Activated CD4-positive, alpha-beta T cell treated with anti-CD3 and anti-CD28 coated beads for 36 hours (primary cell): Measurements from ENCODE around the gene GNAL. TPM values are rescaled to one million over a fixed set of nuclear protein-coding genes. Genes with fewer than 3 reads are reported as not detected.

Source experiments
- ATAC-seq: fragments of 200-7000 bp; cut with Tn5 transposase; one replicate; pipeline ENCODE4 v1.10.0; 2021; ENCODE audit warnings: mild to moderate bottlenecking, moderate library complexity
- CTCF ChIA-PET: fragments of 350-600 bp; sonication (Branson Sonifier 250); formaldehyde crosslinking; loops from one replicate; lab custom pipeline; 2021; ENCODE audit warnings: antibody characterized with exemption; lab: Charles Lee
- POLR2A ChIA-PET: fragments of 350-600 bp; sonication (Branson Sonifier 250); formaldehyde crosslinking; loops from one replicate; lab custom pipeline; 2021; ENCODE audit warnings: antibody characterized with exemption, inconsistent platforms; lab: Charles Lee
- DNase-seq: peaks from one replicate; pipeline ENCODE4 v3.0.0-alpha.2; 2020
- H3K27ac Mint-ChIP-seq: one replicate; pipeline ENCODE4 v1.8.0; 2021; ENCODE audit warnings: mixed read lengths
- H3K27me3 Mint-ChIP-seq: one replicate; pipeline ENCODE4 v1.8.0; 2021; ENCODE audit warnings: mixed read lengths
- H3K36me3 Mint-ChIP-seq: one replicate; pipeline ENCODE4 v1.8.0; 2021; ENCODE audit warnings: low read depth, mixed read lengths
- H3K4me1 Mint-ChIP-seq: one replicate; pipeline ENCODE4 v1.8.0; 2021; ENCODE audit warnings: mixed read lengths
- H3K4me3 Mint-ChIP-seq: one replicate; pipeline ENCODE4 v1.8.0; 2021; ENCODE audit warnings: mild to moderate bottlenecking, moderate library complexity, mixed read lengths
- H3K9me3 Mint-ChIP-seq: one replicate; pipeline ENCODE4 v1.8.0; 2021; ENCODE audit warnings: low read depth, mixed read lengths
- intact Hi-C, 2 experiments: fragments of 100-400 bp; cut with DNase I in 1 of 2; cut with micrococcal nuclease in 1 of 2; formaldehyde crosslinking; loops; one replicate each; pipeline versions ENCODE4 v1.14.2 to v1.15.1; 2022 to 2024; cut with DNase I, micrococcal nuclease
- total RNA-seq, 2 experiments: library from RNA; stranded (reverse); gene quantifications; one replicate each; pipeline ENCODE4 v1.2.3, GENCODE V29; 2021

The GNAL gene
- total RNA-seq, 2 experiments from 2014 or later: 0.07 to 0.21 TPM

DNA sequence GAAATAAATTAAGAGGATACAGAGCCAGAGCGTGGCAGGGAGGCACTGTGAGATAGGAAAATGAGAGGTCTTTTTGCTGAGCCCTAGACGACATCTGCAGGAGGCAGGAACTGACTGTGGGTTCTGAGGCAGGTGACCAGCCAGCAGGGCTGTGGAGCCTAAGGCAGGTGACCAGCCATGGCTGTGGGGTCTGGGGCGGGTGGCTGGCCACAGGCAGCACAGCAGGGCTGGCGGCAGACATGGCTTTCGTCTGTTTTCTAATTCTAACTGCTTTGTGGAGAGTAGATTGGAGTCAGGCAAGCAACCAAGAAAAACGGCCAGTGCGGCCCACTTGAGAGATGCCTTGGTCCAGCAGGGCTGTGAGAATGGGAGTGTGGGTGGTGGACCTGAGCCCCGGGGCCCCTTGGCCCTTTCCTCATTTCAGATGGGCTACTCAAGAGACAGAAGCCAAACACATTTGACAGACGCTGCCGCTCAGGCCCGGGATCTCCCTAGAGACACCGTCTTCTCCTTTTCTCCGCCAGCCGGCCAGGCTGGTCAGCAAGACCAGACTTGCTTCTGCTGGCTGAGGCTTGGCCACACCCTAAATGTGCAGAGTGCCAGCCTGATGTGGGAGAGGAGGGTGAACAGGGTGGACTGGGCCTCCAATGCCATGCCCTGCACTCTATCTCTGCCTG lies 19.7 kb upstream of the GNAL start:
- POLR2A ChIA-PET: no interaction called here
- Mint-ChIP-seq H3K9me3 (no peaks in the 10 kb centered on the region), H3K36me3 (no peaks in the 10 kb centered on the region), H3K27ac (no peak overlapping the region), H3K4me3 (no peak overlapping the region), H3K4me1 (no peaks in the 10 kb centered on the region), H3K27me3 (peaks cover 6% of the 10 kb centered on the region)
- intact Hi-C loops: no loop called here
- DNase-seq (no peak), ATAC-seq (no peak)
- CTCF ChIA-PET: interaction anchor here (0.9 kb wide), 1 partner anchor 10 kb away, joined by 6 read pairs; no protein-coding TSS in a partner anchor

DNA sequence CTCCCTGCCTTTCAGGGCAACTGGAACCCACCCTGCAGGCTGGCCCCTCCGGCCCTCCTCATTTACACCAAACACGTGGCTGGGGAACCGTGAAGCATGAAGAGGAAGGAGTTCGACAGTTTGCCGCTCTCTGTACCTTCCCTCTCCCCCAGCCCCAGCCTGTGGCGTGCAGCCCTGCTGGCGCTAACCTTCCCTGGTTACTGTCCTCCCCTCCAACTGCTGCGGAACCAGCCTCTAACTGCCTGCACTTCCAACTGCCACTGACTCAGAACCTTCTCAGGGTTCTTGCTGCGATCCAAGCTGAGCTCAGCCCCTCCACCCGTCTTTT lies 19.2 kb upstream of the GNAL start:
- POLR2A ChIA-PET: no interaction called here
- no peak overlapping the region for H3K27ac Mint-ChIP-seq
- no peak overlapping the region for H3K4me3 Mint-ChIP-seq

DNA sequence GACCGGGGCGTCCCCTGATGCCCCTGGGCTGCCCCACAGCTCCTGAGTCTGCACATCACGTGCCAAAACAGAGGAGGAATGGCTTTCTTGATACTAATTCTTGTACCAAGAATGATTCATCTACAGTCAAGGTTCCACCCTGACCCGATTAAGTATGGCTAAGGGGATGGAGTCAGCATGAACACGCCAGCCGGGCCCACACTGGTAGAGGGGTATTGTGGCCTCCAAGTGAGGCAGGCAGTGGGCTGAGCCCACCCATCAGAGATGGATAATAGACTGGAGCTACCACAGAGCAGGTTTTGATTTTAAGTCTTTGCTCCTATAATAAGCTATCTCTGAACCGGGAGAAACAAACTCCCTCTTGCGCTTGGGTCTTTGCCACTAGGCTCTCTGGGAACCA lies 17.9 kb upstream of the GNAL start:
- no peaks in the 10 kb centered on the region for H3K36me3 Mint-ChIP-seq
- H3K4me3 Mint-ChIP-seq: no peak overlapping the region
- H3K9me3 Mint-ChIP-seq: no peaks in the 10 kb centered on the region
- no peaks in the 10 kb centered on the region for H3K4me1 Mint-ChIP-seq
- peaks cover 10% of the 10 kb centered on the region for H3K27me3 Mint-ChIP-seq
- intact Hi-C loops: no loop called here
- ATAC-seq (no peak), DNase-seq (no peak)
- POLR2A ChIA-PET: no interaction called here
- CTCF ChIA-PET: no interaction called here
- H3K27ac Mint-ChIP-seq: no peak overlapping the region

More for the DNA sequence above, 19.2 kb upstream of the GNAL start:
- H3K36me3 Mint-ChIP-seq: no peaks in the 10 kb centered on the region
- intact Hi-C loops: no loop called here
- H3K9me3 Mint-ChIP-seq: no peaks in the 10 kb centered on the region
- DNase-seq (no peak), ATAC-seq (no peak)
- CTCF ChIA-PET: interaction anchor here (0.9 kb wide), 1 partner anchor 10 kb away, joined by 6 read pairs; no protein-coding TSS in a partner anchor
- no peaks in the 10 kb centered on the region for H3K4me1 Mint-ChIP-seq
- peaks cover 9% of the 10 kb centered on the region for H3K27me3 Mint-ChIP-seq

DNA sequence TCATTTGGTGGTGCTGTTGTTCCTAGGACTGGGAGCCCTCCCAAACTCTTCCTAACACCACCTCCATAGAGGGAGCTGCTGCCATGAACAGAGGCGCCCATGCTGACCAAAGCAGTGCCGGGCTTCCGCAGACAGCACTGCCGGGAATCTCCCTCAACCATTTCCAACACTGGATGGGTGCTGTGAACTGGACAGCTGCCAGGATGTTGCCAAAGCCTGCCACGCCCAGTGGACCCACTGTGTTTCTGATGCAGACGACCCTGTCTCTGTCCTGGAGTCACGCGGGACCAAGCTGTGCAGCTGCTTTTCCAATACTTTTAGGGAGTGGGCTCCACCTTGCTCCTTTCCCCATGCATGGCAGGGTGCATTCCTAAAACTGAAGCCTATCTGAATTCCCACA lies 16.9 kb upstream of the GNAL start:
- no peak for ATAC-seq
- Mint-ChIP-seq H3K27ac (no peak overlapping the region), H3K4me3 (no peak overlapping the region), H3K4me1 (no peaks in the 10 kb centered on the region), H3K36me3 (no peaks in the 10 kb centered on the region), H3K27me3 (peaks cover 13% of the 10 kb centered on the region), H3K9me3 (no peaks in the 10 kb centered on the region)
- ChIA-PET CTCF (interaction anchor here (0.6 kb wide), 1 partner anchor 81 kb away, joined by 3 read pairs; no protein-coding TSS in a partner anchor), POLR2A (no interaction called here)
- intact Hi-C loops: no loop called here
- DNase-seq: no peak

DNA sequence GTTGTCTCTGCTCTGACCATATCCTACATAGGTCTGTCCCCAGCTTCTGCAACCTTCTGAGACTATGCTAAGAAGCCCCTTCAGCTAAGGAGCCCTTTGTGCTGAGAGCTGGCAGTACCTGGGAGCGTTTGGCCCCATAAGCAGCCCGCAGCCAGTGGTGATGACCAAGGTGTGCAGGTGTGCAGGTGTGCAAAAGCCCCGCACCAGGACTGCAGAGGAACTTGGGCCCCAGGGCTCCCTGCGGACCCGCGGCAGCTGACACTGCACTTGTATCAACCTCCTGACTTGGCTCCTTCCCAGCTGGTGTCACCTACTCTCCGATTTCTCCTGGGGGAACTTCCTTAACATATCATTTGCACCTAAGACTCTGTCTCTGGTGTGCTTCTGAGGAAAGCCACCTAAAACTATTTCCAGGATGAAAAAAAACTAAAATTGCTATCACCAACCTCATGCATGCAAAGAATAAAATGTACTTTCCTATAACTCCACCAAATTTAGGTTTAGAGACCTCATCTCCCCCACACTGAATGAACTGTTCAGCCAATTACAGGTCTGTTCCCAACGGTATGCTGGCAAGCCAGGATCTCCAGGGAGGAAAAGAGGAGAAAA lies 16.1 kb upstream of the GNAL start:
- no peak for DNase-seq
- intact Hi-C loops: no loop called here
- no peaks in the 10 kb centered on the region for H3K36me3 Mint-ChIP-seq
- ChIA-PET POLR2A (no interaction called here), CTCF (interaction anchor here (0.6 kb wide), 2 partner anchors 12 to 80 kb away, joined by 3 read pairs; no protein-coding TSS in a partner anchor)
- H3K4me1 Mint-ChIP-seq: no peaks in the 10 kb centered on the region
- ATAC-seq: no peak
- H3K4me3 Mint-ChIP-seq: no peak overlapping the region
- H3K9me3 Mint-ChIP-seq: no peaks in the 10 kb centered on the region
- no peak overlapping the region for H3K27ac Mint-ChIP-seq
- peaks cover 18% of the 10 kb centered on the region for H3K27me3 Mint-ChIP-seq

DNA sequence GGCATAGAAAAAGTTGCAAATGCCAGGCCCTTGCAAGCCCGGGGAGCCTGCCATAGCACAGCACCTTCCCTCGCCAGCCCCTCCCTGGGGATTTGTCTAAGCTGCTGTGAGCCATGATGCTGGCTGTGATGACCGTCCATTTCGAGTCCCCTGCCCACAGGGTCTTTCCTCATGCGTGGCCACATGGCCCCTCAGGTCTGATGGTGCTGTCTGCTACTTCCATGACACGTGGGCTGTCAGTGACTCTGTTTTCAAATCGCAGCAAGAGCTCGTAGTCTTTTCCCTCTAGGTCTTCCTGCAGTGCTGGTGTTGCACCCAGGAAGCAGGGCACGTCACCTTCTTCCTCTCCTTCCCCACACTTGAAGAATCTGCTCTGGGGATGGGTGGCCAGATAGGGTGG lies 15.5 kb upstream of the GNAL start:
- CTCF ChIA-PET: interaction anchor here (0.6 kb wide), 1 partner anchor 12 kb away, joined by 3 read pairs; no protein-coding TSS in a partner anchor

DNA sequence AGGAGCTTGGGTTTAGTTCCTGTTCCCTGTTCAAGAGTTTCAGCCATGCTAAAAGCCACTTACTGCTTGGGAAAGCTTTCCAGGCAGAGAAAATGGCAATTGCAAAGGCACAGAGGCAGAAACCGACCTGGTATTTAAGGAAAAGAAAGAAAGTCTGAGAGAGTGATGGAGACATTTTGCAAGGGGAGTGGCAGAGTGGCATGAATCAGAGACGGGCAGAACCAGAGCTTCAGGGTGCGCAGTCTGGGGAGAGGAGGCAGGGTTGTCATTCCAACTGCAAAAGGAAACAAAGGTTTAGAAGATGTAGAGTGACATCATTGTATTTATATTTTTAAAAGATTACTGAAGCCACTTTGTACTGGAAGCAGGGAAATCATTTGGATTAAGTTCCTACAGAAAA lies 14.9 kb upstream of the GNAL start:
- Mint-ChIP-seq H3K4me3 (no peak overlapping the region), H3K27ac (no peak overlapping the region), H3K36me3 (no peaks in the 10 kb centered on the region), H3K9me3 (no peaks in the 10 kb centered on the region), H3K27me3 (peaks cover 25% of the 10 kb centered on the region), H3K4me1 (no peaks in the 10 kb centered on the region)
- ATAC-seq: no peak
- intact Hi-C loops: no loop called here
- ChIA-PET POLR2A (no interaction called here), CTCF (no interaction called here)
- DNase-seq: no peak

More for the DNA sequence above, 15.5 kb upstream of the GNAL start:
- POLR2A ChIA-PET: no interaction called here
- H3K4me3 Mint-ChIP-seq: no peak overlapping the region
- intact Hi-C loops: no loop called here
- H3K9me3 Mint-ChIP-seq: no peaks in the 10 kb centered on the region
- H3K27me3 Mint-ChIP-seq: peaks cover 20% of the 10 kb centered on the region
- no peak for ATAC-seq
- H3K27ac Mint-ChIP-seq: no peak overlapping the region
- DNase-seq: no peak
- no peaks in the 10 kb centered on the region for H3K4me1 Mint-ChIP-seq
- no peaks in the 10 kb centered on the region for H3K36me3 Mint-ChIP-seq

DNA sequence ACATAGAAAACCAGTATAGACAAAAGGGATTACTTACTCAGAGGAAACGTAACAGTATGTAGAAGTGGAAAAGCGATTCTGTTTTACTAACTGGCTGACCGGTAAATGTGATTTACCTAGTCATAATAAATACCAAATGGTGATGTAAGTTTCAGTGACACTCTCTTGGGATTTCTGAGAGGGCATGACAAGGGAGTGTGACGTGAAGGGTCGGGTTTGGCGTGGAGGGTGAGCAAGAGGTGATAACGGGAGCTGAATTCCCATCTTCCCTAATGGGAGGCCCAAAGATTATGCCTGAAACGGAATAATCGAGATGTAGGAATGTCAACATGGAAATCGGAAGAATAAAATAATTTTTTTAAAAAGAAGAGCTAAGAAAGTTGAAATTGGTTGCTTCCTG lies 12.7 kb upstream of the GNAL start:
- no peaks in the 10 kb centered on the region for H3K36me3 Mint-ChIP-seq
- ChIA-PET POLR2A (no interaction called here), CTCF (no interaction called here)
- peaks cover 29% of the 10 kb centered on the region for H3K27me3 Mint-ChIP-seq
- H3K4me1 Mint-ChIP-seq: no peaks in the 10 kb centered on the region
- intact Hi-C loops: no loop called here
- no peak for DNase-seq
- H3K4me3 Mint-ChIP-seq: no peak overlapping the region
- no peak for ATAC-seq
- no peak overlapping the region for H3K27ac Mint-ChIP-seq
- H3K9me3 Mint-ChIP-seq: no peaks in the 10 kb centered on the region

DNA sequence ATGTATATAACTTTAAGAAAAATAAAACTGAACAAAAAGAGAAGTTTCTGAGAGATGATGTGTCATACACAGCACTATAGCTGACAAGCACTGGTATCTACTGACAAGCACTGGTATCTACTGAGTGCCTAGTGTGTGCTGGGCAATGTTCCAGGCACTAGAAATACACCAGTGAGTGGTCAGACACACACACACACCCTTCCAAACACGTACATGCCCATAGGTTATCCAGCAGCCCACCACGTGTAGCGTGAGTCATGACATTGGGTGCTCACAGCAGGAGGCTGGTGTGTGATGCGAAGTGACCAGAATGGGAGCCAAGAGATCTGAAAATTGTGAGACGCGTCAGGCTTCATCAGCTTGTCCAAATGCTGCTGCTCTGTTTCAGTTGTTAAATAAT lies 12.2 kb upstream of the GNAL start:
- intact Hi-C loops: no loop called here
- Mint-ChIP-seq H3K36me3 (no peaks in the 10 kb centered on the region), H3K9me3 (no peaks in the 10 kb centered on the region), H3K4me3 (no peak overlapping the region), H3K27ac (no peak overlapping the region), H3K4me1 (no peaks in the 10 kb centered on the region), H3K27me3 (peaks cover 29% of the 10 kb centered on the region)
- ChIA-PET CTCF (interaction anchor here (0.8 kb wide), 1 partner anchor 9 kb away, joined by 3 read pairs; no protein-coding TSS in a partner anchor), POLR2A (no interaction called here)
- DNase-seq (no peak), ATAC-seq (no peak)

DNA sequence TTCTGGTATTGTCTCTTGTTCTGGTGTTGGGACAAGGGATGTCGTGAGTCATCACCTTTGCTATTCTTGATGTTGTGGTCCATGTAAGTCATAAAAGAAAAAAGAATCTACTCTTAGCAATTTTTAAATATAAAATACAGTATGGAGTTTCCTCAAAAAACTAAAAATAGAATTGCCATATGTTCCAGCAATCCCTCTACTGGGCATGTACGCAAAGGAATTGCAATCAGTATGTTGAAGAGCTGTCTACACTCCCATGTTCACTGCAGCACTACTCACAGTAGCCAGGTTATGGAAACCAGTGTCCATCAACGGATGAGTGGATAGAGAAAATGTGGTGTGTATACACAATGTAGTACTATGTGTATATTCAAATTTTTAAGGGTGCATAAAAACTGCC lies 10.9 kb upstream of the GNAL start:
- H3K9me3 Mint-ChIP-seq: no peaks in the 10 kb centered on the region
- no peaks in the 10 kb centered on the region for H3K36me3 Mint-ChIP-seq
- intact Hi-C loops: no loop called here
- H3K27me3 Mint-ChIP-seq: peaks cover 35% of the 10 kb centered on the region
- DNase-seq (no peak), ATAC-seq (no peak)
- no peaks in the 10 kb centered on the region for H3K4me1 Mint-ChIP-seq
- CTCF ChIA-PET: no interaction called here
- no peak overlapping the region for H3K4me3 Mint-ChIP-seq
- POLR2A ChIA-PET: no interaction called here
- H3K27ac Mint-ChIP-seq: no peak overlapping the region

DNA sequence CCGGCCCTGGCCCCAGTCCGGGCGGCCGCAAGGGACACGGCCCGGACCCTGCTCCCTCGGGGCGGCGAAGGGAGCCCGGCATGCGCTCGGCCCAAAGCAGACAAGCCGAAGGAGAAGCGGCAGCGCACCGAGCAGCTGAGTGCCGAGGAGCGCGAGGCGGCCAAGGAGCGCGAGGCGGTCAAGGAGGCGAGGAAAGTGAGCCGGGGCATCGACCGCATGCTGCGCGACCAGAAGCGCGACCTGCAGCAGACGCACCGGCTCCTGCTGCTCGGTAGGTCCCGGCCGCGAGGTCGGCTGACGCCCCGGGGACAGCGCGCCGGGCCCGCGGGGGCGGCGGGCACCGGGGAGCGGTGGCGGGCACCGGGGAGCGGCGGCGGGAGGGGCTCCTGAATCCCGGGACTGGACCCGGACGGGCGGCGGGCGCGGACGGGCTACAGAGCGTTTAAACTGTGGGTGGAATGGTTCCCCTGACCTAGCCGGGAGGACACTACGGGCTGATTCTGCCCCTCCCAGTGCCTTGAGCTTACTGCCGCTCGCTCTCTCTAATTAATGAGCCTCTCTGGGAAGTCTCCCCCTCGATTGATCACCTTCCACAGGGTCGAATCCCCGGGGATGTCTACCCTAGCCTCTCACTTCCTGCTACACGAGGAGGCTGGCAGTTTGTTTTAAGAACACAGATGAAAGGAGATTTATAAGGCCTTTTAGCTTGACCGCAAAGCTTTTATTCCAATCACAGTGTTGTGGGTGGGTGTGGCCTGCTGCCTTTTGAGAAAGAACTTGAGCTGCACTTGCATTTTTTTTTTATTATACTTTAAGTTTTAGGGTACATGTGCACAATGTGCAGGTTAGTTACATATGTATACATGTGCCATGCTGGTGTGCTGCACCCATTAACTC lies 853 bp downstream of the GNAL start:
- Mint-ChIP-seq H3K9me3 (peaks cover 10% of the 10 kb centered on the region), H3K4me3 (peak overlapping the region; percentile 58), H3K4me1 (peaks cover 8% of the 10 kb centered on the region), H3K36me3 (no peaks in the 10 kb centered on the region), H3K27me3 (peaks cover 34% of the 10 kb centered on the region), H3K27ac (no peak overlapping the region)
- ChIA-PET CTCF (no interaction called here), POLR2A (no interaction called here)
- intact Hi-C loops: no loop called here
- DNase-seq: peak; percentile 33
- peak; percentile 50 for ATAC-seq
